Endothelial cell of umbilical vein (primary cell): ENCODE measurements around the gene LEO1. TPM values are rescaled to one million over a fixed set of nuclear protein-coding genes. Genes with fewer than 3 reads are reported as not detected.

Source experiments
- BruUV-seq: library from RNA; stranded (reverse); fragments of 400-500 nt; replicated peaks from 2 replicates; lab custom pipeline; 2021; lab: Mats Ljungman, UMichigan
- CTCF ChIA-PET: fragments of 300-600, 350-600 bp; sonication (Branson Sonifier 250); formaldehyde crosslinking; loops from one replicate; lab custom pipeline; 2021; ENCODE audit warnings: antibody characterized with exemption, inconsistent platforms; lab: Charles Lee
- POLR2A ChIA-PET: fragments of 300-600, 350-600 bp; sonication (Branson Sonifier 250); formaldehyde crosslinking; loops from one replicate; lab custom pipeline; 2021; ENCODE audit warnings: antibody characterized with exemption, inconsistent platforms; lab: Charles Lee
- DNase-seq: peaks from one replicate; pipeline ENCODE4 v3.0.0-alpha.2; 2011; ENCODE audit warnings: low read depth, low spot score
- FAIRE-seq: peaks from 2 replicates; lab custom pipeline; 2011; peaks lifted over from hg19 to GRCh38; lab: Jason Lieb, UNC
- H2AFZ ChIP-seq: 2 replicates; pipeline ENCODE4 v1.6.0; 2012; ENCODE audit warnings: low read depth, low read length, control low read depth, inconsistent platforms
- H3K27ac ChIP-seq: 2 replicates; pipeline ENCODE4 v1.5.1; 2011; ENCODE audit warnings: low read depth, mild to moderate bottlenecking, control low read depth, low read length, moderate library complexity; ENCODE audit not compliant: insufficient read depth
- H3K27me3 ChIP-seq, 2 experiments: 2 replicates each; pipeline versions ENCODE4 v1.6.0 to v1.6.1; 2011; ENCODE audit warnings: low read length in 2 of 2, mixed read lengths in 1 of 2; ENCODE audit not compliant: control insufficient read depth in 2 of 2, insufficient read depth in 2 of 2
- H3K36me3 ChIP-seq, 2 experiments: 2 replicates in 1 of 2; 3 replicates in 1 of 2; pipeline ENCODE4 v1.5.1; 2011; ENCODE audit warnings: low read length in 2 of 2, mild to moderate bottlenecking in 1 of 2, moderate library complexity in 1 of 2; ENCODE audit not compliant: control insufficient read depth in 2 of 2, insufficient read depth in 2 of 2; ENCODE audit errors: extremely low read depth in 1 of 2
- H3K4me1 ChIP-seq: 3 replicates; pipeline ENCODE4 v1.5.1; 2011; ENCODE audit warnings: mild to moderate bottlenecking, low read length; ENCODE audit not compliant: control insufficient read depth, insufficient read depth; ENCODE audit errors: extremely low read depth
- H3K4me2 ChIP-seq: 2 replicates; pipeline ENCODE4 v1.6.1; 2011; ENCODE audit warnings: low read length, control low read depth, mixed read lengths; ENCODE audit not compliant: insufficient read depth
- H3K4me3 ChIP-seq, 3 experiments: fragments of 200-600 bp in 1 of 3; sonication (generic), shearing (Covaris generic) in 1 of 3; replicated peaks in 1 of 3; 2 replicates each; pipeline ENCODE4 v1.5.1; 2011 to 2016; ENCODE audit warnings: control low read depth in 3 of 3, low read length in 3 of 3, mild to moderate bottlenecking in 2 of 3, inconsistent platforms in 1 of 3, low read depth in 1 of 3, moderate library complexity in 1 of 3; ENCODE audit not compliant: insufficient read depth in 1 of 3
- H3K79me2 ChIP-seq: 2 replicates; pipeline ENCODE4 v1.6.0; 2012; ENCODE audit warnings: low read length, inconsistent platforms; ENCODE audit not compliant: control insufficient read depth, insufficient read depth
- H3K9ac ChIP-seq: replicated peaks from 2 replicates; pipeline ENCODE3; 2011; ENCODE audit warnings: low read length, control low read depth; ENCODE audit not compliant: insufficient read depth; ENCODE audit errors: extremely low read depth
- H3K9me1 ChIP-seq: replicated peaks from 3 replicates; pipeline ENCODE4 v1.6.0; 2011; ENCODE audit warnings: mild to moderate bottlenecking, low read length; ENCODE audit not compliant: control insufficient read depth, insufficient read depth; ENCODE audit errors: extremely low read depth
- H3K9me3 ChIP-seq: replicated peaks from 2 replicates; pipeline ENCODE4 v1.5.1; 2012; ENCODE audit warnings: low read length, inconsistent platforms; ENCODE audit not compliant: control insufficient read depth, insufficient read depth
- H4K20me1 ChIP-seq: replicated peaks from 2 replicates; pipeline ENCODE3; 2011; ENCODE audit warnings: mild to moderate bottlenecking, low read length; ENCODE audit not compliant: control insufficient read depth, insufficient read depth; ENCODE audit errors: extremely low read depth
- EZH2 ChIP-seq: IDR thresholded peaks from 2 replicates; pipeline ENCODE4 v1.6.1; 2012; ENCODE audit warnings: borderline replicate concordance, low read depth, mild to moderate bottlenecking, moderate library complexity, low read length, inconsistent platforms; ENCODE audit not compliant: severe bottlenecking
- FOS ChIP-seq: IDR thresholded peaks from 2 replicates; pipeline ENCODE4 v1.6.1; 2011; ENCODE audit warnings: mild to moderate bottlenecking, low read length, moderate library complexity, borderline replicate concordance; ENCODE audit not compliant: insufficient read depth
- JUN ChIP-seq: IDR thresholded peaks from 2 replicates; pipeline ENCODE4 v1.6.1; 2011; ENCODE audit warnings: borderline replicate concordance, low read depth; ENCODE audit not compliant: insufficient read length, insufficient read depth
- POLR2AphosphoS5 ChIP-seq: IDR thresholded peaks from 2 replicates; pipeline ENCODE4 v1.6.1; 2012; ENCODE audit warnings: low read depth, mild to moderate bottlenecking, control low read depth, low read length, moderate library complexity; ENCODE audit not compliant: insufficient read depth
- dilution Hi-C: fragments of 300-500 bp; cut with MboI; formaldehyde crosslinking; loops from one replicate; pipeline ENCODE4 v1.15.0; 2019; ENCODE audit warnings: low sequenced_read_pairs; ENCODE audit not compliant: extremely low pct_ligation_motif_present
- intact Hi-C: fragments of 100-400 bp; cut with micrococcal nuclease; formaldehyde crosslinking; loops from one replicate; pipeline ENCODE4 v1.10.0; 2022
- polyA plus RNA-seq, 4 experiments: library from polyadenylated mRNA; depleted of rRNA in 3 of 4; stranded (reverse) in 3 of 4; unstranded in 1 of 4; fragments of >200 nt; gene quantifications; 2 replicates each; pipeline versions ENCODE4 v1.2.1 to v1.2.3, GENCODE V29; 2011 to 2012; ENCODE audit warnings: missing spikeins in 1 of 4
- total RNA-seq: library from RNA; stranded (reverse); gene quantifications from 2 replicates; pipeline ENCODE4 v1.2.3, GENCODE V29; 2021

Gene LEO1
- total and polyA plus RNA-seq, 2 donors (not counting 3 experiments of a cell fraction or from before 2014, with no cell fraction given), result 1.3 to 28.0 TPM

- peak overlapping the region; percentile 12 for H2AFZ ChIP-seq
- no peaks in the 10 kb centered on the region for H4K20me1 ChIP-seq
- no peaks in the 10 kb centered on the region for H3K9me1 ChIP-seq
- H3K4me3 ChIP-seq, result peak overlapping the region in 1 of 3 experiments; percentile 10
- FAIRE-seq, result peak; percentile 67
- H3K9me3 ChIP-seq, result no peaks in the 10 kb centered on the region
- no peaks in the 10 kb centered on the region for H3K36me3 ChIP-seq
- CTCF ChIA-PET, result interaction anchor here (0.9 to 2.5 kb wide), 6 partner anchors 11 to 72 kb away, joined by 3 to 10 read pairs (median 4); no protein-coding TSS in a partner anchor
- H3K27me3 ChIP-seq, result no peaks in the 10 kb centered on the region
- intact Hi-C loops (loop anchor here (1.0 kb wide), 3 partner anchors 12 to 25 kb away; partner anchors contain the start of gene MAPK6), dilution Hi-C loops (no loop called here)
- peak overlapping the region; percentile 38 for H3K9ac ChIP-seq
- H3K27ac ChIP-seq, result peak overlapping the region; percentile 80
- POLR2A ChIA-PET, result interaction anchor here (1.0 kb wide), 1 partner anchor 13 kb away, joined by 3 read pairs; no protein-coding TSS in a partner anchor
- DNase-seq, result peak; percentile 70
- peak; percentile 43 for TF ChIP-seq POLR2AphosphoS5
- no peak for TF ChIP-seq EZH2
- peaks cover 46% of the 10 kb centered on the region for H3K4me1 ChIP-seq
- no peaks in the 10 kb centered on the region for H3K79me2 ChIP-seq
- H3K4me2 ChIP-seq, result peak overlapping the region; percentile 74
- no TSS peak for BruUV-seq
Observed at GRCh38 chr15:52006702-52007340, 35.2 kb upstream of the LEO1 start.

- peak; percentile 88 for FAIRE-seq
- DNase-seq, result peak; percentile 87
- Histone ChIP-seq H2AFZ (peak overlapping the region; percentile 53), H3K4me2 (peak overlapping the region; percentile 74), H3K27me3 (no peaks in the 10 kb centered on the region), H4K20me1 (no peaks in the 10 kb centered on the region), H3K4me3 (no peak overlapping the region), H3K9ac (peak overlapping the region; percentile 18), H3K9me1 (no peaks in the 10 kb centered on the region), H3K36me3 (no peaks in the 10 kb centered on the region), H3K4me1 (peaks cover 46% of the 10 kb centered on the region), H3K9me3 (no peaks in the 10 kb centered on the region), H3K79me2 (no peaks in the 10 kb centered on the region), H3K27ac (peak overlapping the region; percentile 80)
- intact Hi-C loops, result loop anchor here (1.0 kb wide), 3 partner anchors 13 to 24 kb away; partner anchors contain the start of gene MAPK6
- no TSS peak for BruUV-seq
- TF ChIP-seq FOS (peak; percentile 83), JUN (peak; percentile 56), EZH2 (no peak)
- ChIA-PET CTCF (interaction anchor here (0.9 to 2.5 kb wide), 4 partner anchors 10 to 21 kb away, joined by 3 to 10 read pairs (median 3); no protein-coding TSS in a partner anchor), POLR2A (no interaction called here)
- dilution Hi-C loops, result no loop called here
Observed at GRCh38 chr15:52005748-52006701, 34.4 kb upstream of the LEO1 start.
